GM08714 (cell line): ENCODE measurements around the gene HAPLN3.

Experiments
- H3K4me3 ChIP-seq: fragments of 200-500 bp; sonication (Bioruptor generic); 2 replicates; pipeline ENCODE4 v1.5.1; 2014; ENCODE audit warnings: mild to moderate bottlenecking, low read length, inconsistent platforms
- ZNF274 ChIP-seq: IDR thresholded peaks from 2 replicates; pipeline ENCODE4 v1.6.1; 2012; ENCODE audit warnings: mild to moderate bottlenecking, low read depth, low read length

The HAPLN3 gene

GRCh38 chr15:88918738-88919137, 23.4 kb upstream of the HAPLN3 start:
- no peak for TF ChIP-seq ZNF274
- no peak overlapping the region for H3K4me3 ChIP-seq

DNA sequence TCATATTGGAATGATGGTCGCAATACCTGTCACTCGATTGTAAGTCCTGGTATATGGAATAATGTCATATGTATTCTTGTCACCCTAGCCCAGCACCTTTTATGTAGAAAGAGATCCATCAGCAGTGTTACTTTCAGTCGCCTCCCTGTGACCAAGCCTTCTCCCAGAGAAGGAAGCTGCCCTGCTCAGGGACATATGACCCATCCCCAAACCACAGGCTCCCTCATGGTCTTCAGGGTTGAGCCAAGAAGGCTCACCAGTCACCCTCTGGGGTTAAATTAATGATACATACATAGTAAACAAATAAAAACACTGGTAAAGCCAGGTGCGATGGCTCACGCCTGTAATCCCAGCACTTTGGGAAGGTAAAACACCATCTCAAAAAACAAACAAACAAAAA, 22.4 kb upstream of the HAPLN3 start:
- no peak for TF ChIP-seq ZNF274
- H3K4me3 ChIP-seq: no peak overlapping the region

DNA sequence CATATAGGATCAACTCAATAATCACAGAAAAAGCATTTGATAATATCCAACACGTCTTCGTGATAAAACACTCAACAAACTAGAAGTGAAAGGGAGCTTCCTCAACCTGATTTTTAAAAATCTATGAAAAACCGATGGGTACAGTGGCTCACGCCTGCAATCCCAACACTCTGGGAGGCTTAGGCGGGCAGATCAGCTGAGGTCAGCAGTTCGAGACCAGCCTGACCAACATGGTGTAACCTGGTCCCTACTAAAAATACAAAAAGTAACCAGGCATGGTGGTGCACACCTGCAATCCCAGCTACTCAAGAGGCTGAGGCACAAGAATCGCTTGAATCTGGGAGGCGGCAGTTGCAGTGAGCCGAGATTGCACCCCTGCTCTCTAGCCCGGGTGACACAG, 20.0 kb upstream of the HAPLN3 start:
- H3K4me3 ChIP-seq: no peak overlapping the region
- no peak for TF ChIP-seq ZNF274

GRCh38 chr15:88913850-88914169, 18.5 kb upstream of the HAPLN3 start:
- TF ChIP-seq ZNF274: no peak

DNA sequence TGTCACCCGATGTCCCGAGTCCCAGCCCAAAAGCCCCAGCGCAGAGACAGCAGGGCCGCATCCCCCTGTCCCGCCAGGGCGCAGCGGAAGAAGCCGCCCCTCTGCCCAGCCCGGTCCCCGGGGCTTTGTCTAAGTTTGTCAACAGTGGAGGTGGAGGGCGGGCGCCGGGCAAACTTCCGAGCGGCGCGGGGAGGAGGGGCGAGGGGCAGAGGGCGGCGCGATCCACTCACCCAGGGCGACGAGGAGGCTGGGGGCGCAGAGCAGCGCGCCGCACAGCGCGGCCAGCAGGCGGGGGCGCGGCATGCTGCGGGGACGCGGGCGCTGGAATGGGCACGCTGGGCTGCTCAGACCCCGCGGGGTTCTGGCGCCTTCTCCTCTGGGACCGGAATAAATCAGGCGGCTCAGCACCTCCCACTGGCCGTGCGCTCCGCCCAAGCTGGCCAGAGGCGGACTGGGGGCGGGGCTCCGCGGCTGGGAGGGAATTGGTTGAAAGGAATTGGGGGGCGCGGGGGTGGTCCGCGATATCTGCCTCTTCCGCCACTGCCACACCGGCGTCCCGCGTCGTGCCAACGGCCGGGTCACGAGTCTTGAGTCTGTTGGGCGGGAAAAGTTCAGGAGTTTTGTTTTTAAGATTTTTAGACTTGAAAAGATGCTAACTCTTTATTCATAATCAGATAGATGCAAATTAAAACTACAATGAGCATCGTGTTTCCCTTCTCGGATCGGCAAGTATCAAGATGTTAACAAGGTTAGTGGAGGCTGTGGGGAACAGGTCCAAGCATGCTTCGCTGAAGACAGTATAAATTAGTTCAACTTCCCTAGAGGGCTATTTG, 17.9 kb upstream of the HAPLN3 start, which contains the start of gene MFGE8:
Gene MFGE8 (minus strand): TSS at position 363 of the 833 bp plus-strand sequence. CDS start 60 bp downstream, at position 303.
- no peak for TF ChIP-seq ZNF274
- H3K4me3 ChIP-seq: peak within 1 kb of the TSS; percentile 57

More at GRCh38 chr15:88913850-88914169, 18.5 kb upstream of the HAPLN3 start:
- peak overlapping the region; percentile 57; the same call in 1 of the 2 replicates for H3K4me3 ChIP-seq

DNA sequence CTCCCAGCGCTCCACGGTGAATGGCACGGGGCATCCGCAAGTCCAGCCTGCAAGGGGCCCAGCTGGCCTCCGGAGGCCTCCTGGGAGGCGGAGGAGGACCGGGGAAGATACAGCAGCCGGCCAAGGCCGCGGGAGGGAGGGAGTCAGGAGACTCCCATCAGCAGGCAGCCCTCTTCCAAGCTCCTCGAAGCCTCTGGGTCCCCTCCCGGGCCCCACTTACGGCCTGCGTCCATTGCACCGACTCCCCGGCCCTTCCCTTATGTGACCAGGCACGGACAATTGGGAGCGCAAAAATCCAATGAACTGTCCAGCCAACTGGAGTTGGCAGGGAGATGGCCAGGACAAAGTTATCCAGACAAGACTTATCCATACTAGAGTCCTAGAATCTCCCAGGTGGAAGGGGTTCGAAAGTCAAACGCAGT, 17.2 kb upstream of the HAPLN3 start:
- peak overlapping the region; percentile 57 for H3K4me3 ChIP-seq
- TF ChIP-seq ZNF274: no peak

DNA sequence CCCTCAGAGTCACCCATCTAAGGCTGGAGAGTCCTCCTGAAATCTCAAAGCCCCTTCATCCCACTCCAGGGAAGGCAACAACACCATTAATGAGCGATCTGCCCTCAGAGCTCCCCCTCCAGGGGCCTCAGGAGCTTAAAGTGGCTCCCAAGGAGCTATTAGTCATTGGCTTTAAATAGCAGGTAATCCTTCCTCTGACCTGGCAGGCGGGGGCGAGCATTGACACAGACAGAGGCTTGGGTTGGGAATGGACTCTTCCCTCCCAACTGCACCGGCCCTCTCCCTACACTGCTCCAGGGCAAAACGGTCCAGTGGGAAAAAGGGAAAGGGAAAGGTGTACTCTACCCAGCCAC, 16.4 kb upstream of the HAPLN3 start:
- H3K4me3 ChIP-seq: no peak overlapping the region

GRCh38 chr15:88909956-88910831, 14.8 kb upstream of the HAPLN3 start:
- no peak for TF ChIP-seq ZNF274
- no peak overlapping the region for H3K4me3 ChIP-seq

More for the DNA sequence above, 16.4 kb upstream of the HAPLN3 start:
- TF ChIP-seq ZNF274: no peak

GRCh38 chr15:88908697-88909621, 13.6 kb upstream of the HAPLN3 start:
- TF ChIP-seq ZNF274: no peak
- H3K4me3 ChIP-seq: no peak overlapping the region

DNA sequence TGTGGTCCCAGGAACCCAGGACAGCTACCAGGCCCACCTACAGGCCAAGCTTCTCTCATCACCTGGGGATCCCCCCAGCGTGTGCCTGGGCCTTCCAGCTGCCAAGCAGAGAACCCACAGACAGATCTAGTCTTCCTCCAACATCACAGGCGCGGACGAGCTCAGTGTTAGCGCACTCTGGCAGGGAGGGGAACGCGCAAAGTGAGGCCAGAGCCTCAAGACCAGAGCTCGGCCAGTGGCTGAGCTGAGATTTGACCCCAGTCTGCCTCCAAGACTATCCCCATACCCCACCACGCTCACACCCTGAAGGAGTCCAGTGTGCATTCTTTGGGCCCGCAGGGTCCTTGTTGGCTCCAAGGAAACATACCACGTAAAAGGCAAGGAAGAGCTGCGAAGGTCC, 12.8 kb upstream of the HAPLN3 start:
- no peak overlapping the region for H3K4me3 ChIP-seq
- no peak for TF ChIP-seq ZNF274

DNA sequence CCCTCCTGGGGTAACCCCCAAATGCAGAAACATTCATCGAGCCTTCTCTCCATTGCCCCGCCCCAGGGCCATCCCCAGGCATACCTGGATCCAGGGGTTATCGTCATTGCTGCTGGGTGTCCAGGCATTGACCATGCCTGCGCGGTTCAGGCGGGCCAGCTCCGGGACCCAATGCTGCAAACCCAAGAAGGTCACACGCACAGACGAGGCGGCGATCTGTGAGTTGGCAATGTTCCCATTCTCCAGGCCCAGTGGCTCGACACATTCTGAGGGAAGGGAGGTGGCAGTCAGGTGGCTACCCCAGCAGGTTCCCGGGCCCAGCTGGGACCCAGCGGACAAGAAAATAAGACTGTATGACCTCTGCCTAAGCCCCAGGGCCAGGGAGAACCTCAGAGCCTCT, 11.8 kb upstream of the HAPLN3 start:
- no peak overlapping the region for H3K4me3 ChIP-seq
- TF ChIP-seq ZNF274: no peak

DNA sequence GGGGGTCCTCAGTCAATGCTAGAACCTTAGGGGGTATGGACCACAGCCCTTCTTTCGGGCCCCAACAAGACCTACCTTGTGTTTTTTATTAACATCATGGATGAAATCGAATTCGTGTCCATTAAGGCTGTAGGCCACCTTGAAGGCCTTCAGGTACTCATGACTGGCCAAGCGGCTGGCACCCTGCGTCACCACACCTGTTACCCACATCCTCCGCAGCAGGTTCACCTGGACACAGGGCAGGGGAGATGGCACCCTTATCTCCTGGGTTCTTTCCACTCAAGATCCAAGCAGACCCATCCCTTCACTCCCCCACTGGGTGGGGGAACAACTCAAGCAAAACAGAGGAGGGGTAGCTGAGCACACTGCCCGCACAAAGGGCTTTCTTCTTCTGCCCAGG, 11.2 kb upstream of the HAPLN3 start:
- H3K4me3 ChIP-seq: no peak overlapping the region

GRCh38 chr15:88906130-88906529, 10.8 kb upstream of the HAPLN3 start:
- TF ChIP-seq ZNF274: no peak
- H3K4me3 ChIP-seq: no peak overlapping the region

More for the DNA sequence above, 11.2 kb upstream of the HAPLN3 start:
- TF ChIP-seq ZNF274: no peak

GRCh38 chr15:88905576-88905975, 10.2 kb upstream of the HAPLN3 start:
- TF ChIP-seq ZNF274: no peak

More at GRCh38 chr15:88905576-88905975, 10.2 kb upstream of the HAPLN3 start:
- H3K4me3 ChIP-seq: no peak overlapping the region
